ENCODE measurements around the gene SLC44A3.

DNA sequence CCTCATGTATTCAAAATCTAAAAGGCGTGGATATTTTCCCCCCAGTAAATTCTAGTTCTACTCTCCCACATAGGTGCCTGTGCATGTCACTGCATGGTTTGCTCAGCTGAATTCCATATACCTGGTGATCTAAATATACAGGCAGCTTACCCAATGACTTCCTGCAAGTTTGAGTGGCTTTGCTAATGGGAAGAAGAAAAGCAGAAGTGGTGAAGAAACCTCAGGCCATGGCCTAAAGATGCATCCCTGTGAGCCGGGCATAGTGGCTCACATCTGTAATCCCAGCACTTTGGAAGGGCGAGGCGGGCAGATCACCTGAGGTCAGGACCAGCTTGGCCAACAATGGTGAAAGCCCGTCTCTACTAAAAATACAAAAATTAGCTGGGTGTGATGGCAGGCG, 11.5 kb downstream of the SLC44A3 start:
- TF ChIP-seq, protein P1, sequence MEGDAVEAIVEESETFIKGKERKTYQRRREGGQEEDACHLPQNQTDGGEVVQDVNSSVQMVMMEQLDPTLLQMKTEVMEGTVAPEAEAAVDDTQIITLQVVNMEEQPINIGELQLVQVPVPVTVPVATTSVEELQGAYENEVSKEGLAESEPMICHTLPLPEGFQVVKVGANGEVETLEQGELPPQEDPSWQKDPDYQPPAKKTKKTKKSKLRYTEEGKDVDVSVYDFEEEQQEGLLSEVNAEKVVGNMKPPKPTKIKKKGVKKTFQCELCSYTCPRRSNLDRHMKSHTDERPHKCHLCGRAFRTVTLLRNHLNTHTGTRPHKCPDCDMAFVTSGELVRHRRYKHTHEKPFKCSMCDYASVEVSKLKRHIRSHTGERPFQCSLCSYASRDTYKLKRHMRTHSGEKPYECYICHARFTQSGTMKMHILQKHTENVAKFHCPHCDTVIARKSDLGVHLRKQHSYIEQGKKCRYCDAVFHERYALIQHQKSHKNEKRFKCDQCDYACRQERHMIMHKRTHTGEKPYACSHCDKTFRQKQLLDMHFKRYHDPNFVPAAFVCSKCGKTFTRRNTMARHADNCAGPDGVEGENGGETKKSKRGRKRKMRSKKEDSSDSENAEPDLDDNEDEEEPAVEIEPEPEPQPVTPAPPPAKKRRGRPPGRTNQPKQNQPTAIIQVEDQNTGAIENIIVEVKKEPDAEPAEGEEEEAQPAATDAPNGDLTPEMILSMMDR (IDR thresholded peaks at IDR 0.05) = no peak
- no peak for TF ChIP-seq POLR2A (IDR thresholded peaks at IDR 0.05)

All from heart left ventricle (tissue), 13 donors.